H1 (cell line): ENCODE results near the gene KCP. TPM values are rescaled to one million over a fixed set of nuclear protein-coding genes. Genes with fewer than 3 reads are reported as not detected.

Experiments
- CTCF ChIA-PET: fragments of 300-600 bp; sonication (Branson Sonifier 250); formaldehyde crosslinking; loops from one replicate; lab custom pipeline; 2021; ENCODE audit not compliant: partially characterized antibody; lab: Charles Lee
- POLR2A ChIA-PET: fragments of 300-600 bp; sonication (Branson Sonifier 250); formaldehyde crosslinking; loops from one replicate; lab custom pipeline; 2021; ENCODE audit warnings: inconsistent platforms; ENCODE audit not compliant: partially characterized antibody; lab: Charles Lee
- DNase-seq, 2 experiments: peaks; one replicate each; pipeline versions ENCODE4 v3.0.0 to v3.0.0-alpha.2; 2010 to 2022; ENCODE audit warnings: low spot score in 2 of 2, low read depth in 1 of 2, mixed read lengths in 1 of 2
- FAIRE-seq: peaks from 2 replicates; lab custom pipeline; 2011; peaks lifted over from hg19 to GRCh38; lab: Jason Lieb, UNC
- H2AFZ ChIP-seq: 2 replicates; pipeline ENCODE4 v1.8.1; 2012; ENCODE audit warnings: low read length, inconsistent platforms
- H2AK5ac ChIP-seq: 2 replicates; pipeline ENCODE4 v1.6.1; 2013; ENCODE audit warnings: low read depth, low read length
- H2BK120ac ChIP-seq: replicated peaks from 2 replicates; pipeline ENCODE3; 2013; ENCODE audit warnings: low read depth, low read length, inconsistent platforms
- H2BK12ac ChIP-seq: 2 replicates; pipeline ENCODE4 v1.6.1; 2013; ENCODE audit warnings: low read depth, low read length
- H2BK15ac ChIP-seq: 2 replicates; pipeline ENCODE4 v1.6.1; 2013; ENCODE audit warnings: low read length
- H2BK20ac ChIP-seq: 2 replicates; pipeline ENCODE4 v1.6.1; 2013; ENCODE audit warnings: low read length
- H2BK5ac ChIP-seq: 2 replicates; pipeline ENCODE4 v1.6.1; 2013; ENCODE audit warnings: low read depth, low read length
- H3K14ac ChIP-seq: 2 replicates; pipeline ENCODE4 v1.6.1; 2013; ENCODE audit warnings: inconsistent platforms; ENCODE audit not compliant: insufficient read length
- H3K18ac ChIP-seq: 2 replicates; pipeline ENCODE4 v1.6.1; 2013; ENCODE audit warnings: low read length; ENCODE audit errors: extremely low read depth
- H3K23ac ChIP-seq: 2 replicates; pipeline ENCODE4 v1.6.1; 2013; ENCODE audit warnings: inconsistent platforms; ENCODE audit not compliant: insufficient read length
- H3K23me2 ChIP-seq: 2 replicates; pipeline ENCODE4 v1.6.1; 2013; ENCODE audit warnings: low read depth, low read length
- H3K27ac ChIP-seq: 2 replicates; pipeline ENCODE4 v1.6.1; 2011; ENCODE audit warnings: low read depth, low read length, inconsistent platforms
- H3K27me3 ChIP-seq, 4 experiments: replicated peaks in 1 of 4; 1 replicate in 1 of 4; 2 replicates in 3 of 4; pipeline versions ENCODE4 v1.6.1 to v1.8.1; 2011 to 2013; ENCODE audit warnings: low read length in 3 of 4, mild to moderate bottlenecking in 3 of 4, inconsistent platforms in 2 of 4, mixed read lengths in 2 of 4, moderate library complexity in 1 of 4; ENCODE audit not compliant: control insufficient read depth in 3 of 4, insufficient read depth in 3 of 4; ENCODE audit errors: extremely low read depth in 1 of 4
- H3K36me3 ChIP-seq, 4 experiments: 2 replicates each; pipeline versions ENCODE4 v1.6.1 to v1.8.1; 2011 to 2013; ENCODE audit warnings: mild to moderate bottlenecking in 4 of 4, low read length in 3 of 4, moderate library complexity in 2 of 4, control low read depth in 1 of 4, inconsistent platforms in 1 of 4; ENCODE audit not compliant: insufficient read depth in 4 of 4, control insufficient read depth in 2 of 4
- H3K4ac ChIP-seq: replicated peaks from 2 replicates; pipeline ENCODE3; 2013; ENCODE audit warnings: low read length, low read depth, mixed read lengths, inconsistent platforms; ENCODE audit not compliant: insufficient read length
- H3K4me1 ChIP-seq, 4 experiments: replicated peaks in 1 of 4; 1 replicate in 1 of 4; 2 replicates in 3 of 4; pipeline versions ENCODE4 v1.6.1 to v1.8.1; 2011 to 2013; ENCODE audit warnings: low read length in 3 of 4, inconsistent platforms in 2 of 4, mixed read lengths in 1 of 4; ENCODE audit not compliant: insufficient read depth in 4 of 4, control insufficient read depth in 3 of 4
- H3K4me2 ChIP-seq, 2 experiments: 2 replicates each; pipeline versions ENCODE4 v1.6.1 to v1.8.1; 2011 to 2013; ENCODE audit warnings: low read depth in 2 of 2, low read length in 2 of 2, control low read depth in 1 of 2, inconsistent platforms in 1 of 2, mild to moderate bottlenecking in 1 of 2; ENCODE audit not compliant: insufficient read depth in 1 of 2
- H3K4me3 ChIP-seq, 4 experiments: fragments of 200-600, 300-600 bp in 1 of 4; sonication (generic), shearing (Covaris generic), sonication (Bioruptor Twin) in 1 of 4; 2 replicates each; pipeline versions ENCODE4 v1.5.1 to v1.8.1; 2011 to 2016; ENCODE audit warnings: low read length in 4 of 4, low read depth in 3 of 4, control low read depth in 2 of 4, inconsistent platforms in 2 of 4, mild to moderate bottlenecking in 2 of 4, mixed read lengths in 1 of 4, moderate library complexity in 1 of 4; ENCODE audit not compliant: insufficient read depth in 2 of 4; ENCODE audit errors: extremely low read depth in 1 of 4
- H3K56ac ChIP-seq: replicated peaks from 2 replicates; pipeline ENCODE3; 2013; ENCODE audit warnings: low read depth, mild to moderate bottlenecking, mixed read lengths, low read length, inconsistent platforms; ENCODE audit not compliant: insufficient read length
- H3K79me1 ChIP-seq: 2 replicates; pipeline ENCODE4 v1.6.1; 2013; ENCODE audit warnings: low read depth, low read length, control low read depth
- H3K79me2 ChIP-seq, 2 experiments: 2 replicates each; pipeline versions ENCODE4 v1.6.1 to v1.8.1; 2012 to 2013; ENCODE audit warnings: low read length in 2 of 2, mild to moderate bottlenecking in 2 of 2, inconsistent platforms in 1 of 2; ENCODE audit not compliant: insufficient read depth in 2 of 2, control insufficient read depth in 1 of 2
- H3K9ac ChIP-seq, 4 experiments: replicated peaks in 1 of 4; 1 replicate in 1 of 4; 2 replicates in 3 of 4; pipeline versions ENCODE4 v1.6.1 to v1.8.1; 2011 to 2013; ENCODE audit warnings: low read depth in 3 of 4, low read length in 3 of 4, control low read depth in 2 of 4, mild to moderate bottlenecking in 2 of 4, moderate library complexity in 2 of 4, inconsistent platforms in 1 of 4; ENCODE audit errors: extremely low read depth in 1 of 4
- H3K9me3 ChIP-seq, 2 experiments: 2 replicates each; pipeline versions ENCODE4 v1.6.1 to v1.8.1; 2012 to 2013; ENCODE audit warnings: mild to moderate bottlenecking in 2 of 2, moderate library complexity in 2 of 2, control low read depth in 1 of 2, inconsistent platforms in 1 of 2, low read depth in 1 of 2, low read length in 1 of 2, mixed read lengths in 1 of 2; ENCODE audit not compliant: insufficient read depth in 2 of 2
- H4K20me1 ChIP-seq, 2 experiments: replicated peaks in 1 of 2; 2 replicates each; pipeline versions ENCODE3 to v1.8.1; 2011 to 2013; ENCODE audit warnings: inconsistent platforms in 2 of 2, low read length in 2 of 2, mild to moderate bottlenecking in 1 of 2; ENCODE audit not compliant: insufficient read depth in 2 of 2, control insufficient read depth in 1 of 2
- H4K5ac ChIP-seq: 2 replicates; pipeline ENCODE4 v1.6.1; 2013; ENCODE audit warnings: low read length, low read depth, mixed read lengths, inconsistent platforms; ENCODE audit not compliant: insufficient read length
- H4K8ac ChIP-seq: 2 replicates; pipeline ENCODE4 v1.8.0; 2013; ENCODE audit warnings: mild to moderate bottlenecking, moderate library complexity, low read length, inconsistent platforms; ENCODE audit not compliant: insufficient read depth; ENCODE audit errors: extremely low read depth
- H4K91ac ChIP-seq: replicated peaks from 2 replicates; pipeline ENCODE3; 2013; ENCODE audit warnings: low read length, mixed read lengths, inconsistent platforms; ENCODE audit not compliant: insufficient read length
- CEBPB ChIP-seq: IDR thresholded peaks from 2 replicates; pipeline ENCODE4 v1.6.1; 2012; ENCODE audit warnings: low read depth, low read length
- CHD1 ChIP-seq: IDR thresholded peaks from 2 replicates; pipeline ENCODE4 v1.6.1; 2012; ENCODE audit warnings: low read depth, low read length, improper control_type of control experiment
- HDAC6 ChIP-seq: IDR thresholded peaks from one replicate; pipeline ENCODE4 v1.7.1; 2012; ENCODE audit warnings: low read depth, mild to moderate bottlenecking, inconsistent platforms, low read length, moderate library complexity
- RBBP5 ChIP-seq: IDR thresholded peaks from 2 replicates; pipeline ENCODE4 v1.7.1; 2012; ENCODE audit warnings: low read depth, mild to moderate bottlenecking, inconsistent platforms, low read length, moderate library complexity, borderline replicate concordance
- RFX5 ChIP-seq: IDR thresholded peaks from 2 replicates; pipeline ENCODE4 v1.6.1; 2011; ENCODE audit warnings: low read depth, low read length, improper control_type of control experiment, borderline replicate concordance
- SIN3A ChIP-seq, 2 experiments: IDR thresholded peaks in 1 of 2; conservative IDR thresholded peaks in 1 of 2; 2 replicates each; pipeline ENCODE4 v1.6.1; 2011 to 2012; ENCODE audit warnings: low read length in 2 of 2, improper control_type of control experiment in 1 of 2, low read depth in 1 of 2, mild to moderate bottlenecking in 1 of 2
- WGBS, 2 experiments: shearing (Covaris generic) in 1 of 2; methylation state at CpG; one replicate each; pipeline versions ENCODE4 v1.1.6 to v1.1.7; 2013 to 2015; ENCODE audit warnings: low lambda C conversion rate in 2 of 2, mixed read lengths in 2 of 2, inconsistent platforms in 1 of 2, low coverage in 1 of 2, missing lambda C conversion rate in 1 of 2; ENCODE audit not compliant: insufficient replicate concordance in 2 of 2, insufficient coverage in 1 of 2, insufficient read length in 1 of 2; ENCODE audit errors: extremely low coverage in 1 of 2, missing lambda C conversion rate in 1 of 2; 5-methylcytosine and 5-hydroxymethylcytosine counted together
- polyA plus RNA-seq, 7 experiments: library from polyadenylated mRNA; depleted of rRNA in 3 of 7; stranded (reverse) in 5 of 7; unstranded in 2 of 7; fragments of >200 nt in 5 of 7; fragments of 200-250 nt in 2 of 7; gene quantifications; 1 replicate in 5 of 7; 2 replicates in 1 of 7; 4 replicates in 1 of 7; pipeline versions ENCODE4 v1.2.1 to v1.2.3, GENCODE V29; 2011 to 2013; ENCODE audit warnings: missing spikeins in 2 of 7, mixed read lengths in 2 of 7
- total RNA-seq: library from RNA; stranded (reverse); fragmentation: NEBNext Ultra II Directional; extraction: Animal tissue kit (Norgen Biotek cat#: 25700); gene quantifications from 2 replicates; pipeline ENCODE4 v1.2.1, GENCODE V29; 2021
- TF ChIP-seq, protein P1 (sequence below), 3 experiments: IDR thresholded peaks; 1 replicate in 2 of 3; 2 replicates in 1 of 3; pipeline versions ENCODE4 v1.5.1 to v1.6.1; 2011; ENCODE audit warnings: low read length in 3 of 3, mild to moderate bottlenecking in 3 of 3, inconsistent platforms in 2 of 3, low read depth in 1 of 3, moderate library complexity in 1 of 3; ENCODE audit not compliant: insufficient read depth in 1 of 3; ENCODE audit errors: control extremely low read depth in 1 of 3

Gene KCP
- total and polyA plus RNA-seq, 2 of the 8 experiments (the other 6 are each of a cell fraction or from before 2014, with no cell fraction given), result 1.3 to 2.0 TPM

- Histone ChIP-seq H4K8ac (no peak overlapping the region), H3K18ac (no peak overlapping the region), H4K5ac (no peak overlapping the region), H2BK15ac (no peak overlapping the region), H3K9ac (no peak overlapping the region), H3K4me2 (no peak overlapping the region), H3K27ac (no peak overlapping the region), H3K36me3 (no peaks in the 10 kb centered on the region), H3K79me1 (no peaks in the 10 kb centered on the region), H3K56ac (no peak overlapping the region), H2BK120ac (no peak overlapping the region), H3K79me2 (no peaks in the 10 kb centered on the region), H4K20me1 (peaks cover 0 to 1% of the 10 kb centered on the region in 2 experiments), H2BK20ac (no peak overlapping the region), H3K14ac (no peak overlapping the region), H3K27me3 (peaks cover 0 to 7% (median 4%) of the 10 kb centered on the region in 4 experiments; a peak in 4 of 7 replicates), H3K9me3 (0 out of 4 replicates have a peak, but pooled peaks cover 0 to 3% of the 10 kb centered on the region in 2 experiments), H2AK5ac (no peak overlapping the region), H4K91ac (no peak overlapping the region), H2AFZ (no peak overlapping the region), H3K4me1 (peaks cover 0 to 12% (median 6%) of the 10 kb centered on the region in 4 experiments; a peak in 5 of 7 replicates), H2BK12ac (no peak overlapping the region), H3K4ac (no peak overlapping the region), H3K23ac (no peak overlapping the region), H2BK5ac (no peak overlapping the region), H3K23me2 (peaks cover 5% of the 10 kb centered on the region; the same call in 1 of the 2 replicates), H3K4me3 (no peak overlapping the region)
- FAIRE-seq (no peak), DNase-seq (no peak)
- 83% methylated on average over 4 of the region's 6 CpGs; no CpG with 5 or more reads in 1 of the 2 experiments for WGBS, 2 experiments
- no peak for TF ChIP-seq RBBP5
- TF ChIP-seq, protein P1, sequence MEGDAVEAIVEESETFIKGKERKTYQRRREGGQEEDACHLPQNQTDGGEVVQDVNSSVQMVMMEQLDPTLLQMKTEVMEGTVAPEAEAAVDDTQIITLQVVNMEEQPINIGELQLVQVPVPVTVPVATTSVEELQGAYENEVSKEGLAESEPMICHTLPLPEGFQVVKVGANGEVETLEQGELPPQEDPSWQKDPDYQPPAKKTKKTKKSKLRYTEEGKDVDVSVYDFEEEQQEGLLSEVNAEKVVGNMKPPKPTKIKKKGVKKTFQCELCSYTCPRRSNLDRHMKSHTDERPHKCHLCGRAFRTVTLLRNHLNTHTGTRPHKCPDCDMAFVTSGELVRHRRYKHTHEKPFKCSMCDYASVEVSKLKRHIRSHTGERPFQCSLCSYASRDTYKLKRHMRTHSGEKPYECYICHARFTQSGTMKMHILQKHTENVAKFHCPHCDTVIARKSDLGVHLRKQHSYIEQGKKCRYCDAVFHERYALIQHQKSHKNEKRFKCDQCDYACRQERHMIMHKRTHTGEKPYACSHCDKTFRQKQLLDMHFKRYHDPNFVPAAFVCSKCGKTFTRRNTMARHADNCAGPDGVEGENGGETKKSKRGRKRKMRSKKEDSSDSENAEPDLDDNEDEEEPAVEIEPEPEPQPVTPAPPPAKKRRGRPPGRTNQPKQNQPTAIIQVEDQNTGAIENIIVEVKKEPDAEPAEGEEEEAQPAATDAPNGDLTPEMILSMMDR (IDR thresholded peaks at IDR 0.05; ENCODE audit: control extremely low read depth in 1 of 3, insufficient read depth in 1 of 3, low read depth in 1 of 3, low read length in 3 of 3), result no peak
- no peak for TF ChIP-seq HDAC6
- TF ChIP-seq CEBPB, result no peak
- TF ChIP-seq RFX5, result no peak
- no peak for TF ChIP-seq SIN3A (conservative IDR thresholded peaks at IDR 0.05 in 1 of 2, IDR thresholded peaks at IDR 0.05 in 1 of 2; ENCODE audit: low read depth in 1 of 2, low read length in 2 of 2)
- TF ChIP-seq CHD1, result no peak
- POLR2A ChIA-PET, result interaction anchor here (0.7 kb wide), 1 partner anchor 100 kb away, joined by 3 read pairs; no protein-coding TSS in a partner anchor
- CTCF ChIA-PET, result interaction anchor here (0.6 to 3.5 kb wide), 3 partner anchors 9 to 79 kb away, joined by 3 to 14 read pairs (median 3); partner anchors contain the start of gene KCP
Measured at GRCh38 chr7:128894101-128894440, 16.4 kb downstream of the KCP start.
